A549 (cell line): Measurements from ENCODE around the gene KIF18A. TPM values are rescaled to one million over a fixed set of nuclear protein-coding genes. Genes with fewer than 3 reads are reported as not detected.

Experiments used
- ATAC-seq, 2 experiments: fragments of 200-7000 bp in 1 of 2; fragments of >200 bp in 1 of 2; cut with Nextera tagmentation in 1 of 2; cut with Tn5 transposase in 1 of 2; 3 replicates each; pipeline versions ENCODE4 v1.8.0 to v1.9.1; 2018 to 2020; ENCODE audit warnings: mild to moderate bottlenecking in 1 of 2, moderate library complexity in 1 of 2
- CTCF ChIA-PET: fragments of 300-600 bp; sonication (Branson Sonifier 250); formaldehyde crosslinking; extraction: SDS; loops from one replicate; lab custom pipeline; 2021; ENCODE audit warnings: antibody characterized with exemption, inconsistent platforms; lab: Yijun Ruan, JAX
- POLR2A ChIA-PET: fragments of 350-600 bp; formaldehyde crosslinking; extraction: SDS; loops from one replicate; lab custom pipeline; 2021; ENCODE audit warnings: antibody characterized with exemption, inconsistent platforms; lab: Yijun Ruan, JAX
- DNase-seq, 2 experiments: peaks; one replicate each; pipeline versions ENCODE4 v3.0.0 to v3.0.0-alpha.2; 2011 to 2016; ENCODE audit warnings: low read depth in 1 of 2, low spot score in 1 of 2
- FAIRE-seq: peaks from 2 replicates; lab custom pipeline; 2011; peaks lifted over from hg19 to GRCh38; lab: Jason Lieb, UNC
- H3K27ac ChIP-seq, 2 experiments: fragments of >200 bp; sonication (Bioruptor Twin); formaldehyde crosslinking; 3 replicates each; pipeline ENCODE4 v1.5.1; 2016 to 2017
- H3K4me1 ChIP-seq: fragments of >200 bp; sonication (Bioruptor Twin); formaldehyde crosslinking; 3 replicates; pipeline ENCODE4 v1.6.1; 2016
- H3K4me2 ChIP-seq: fragments of >200 bp; sonication (Bioruptor Twin); formaldehyde crosslinking; 3 replicates; pipeline ENCODE4 v1.6.1; 2016
- H3K4me3 ChIP-seq: fragments of >200 bp; sonication (Bioruptor Twin); formaldehyde crosslinking; 3 replicates; pipeline ENCODE4 v1.5.1; 2016
- H3K9me3 ChIP-seq: fragments of >200 bp; sonication (Bioruptor Twin); formaldehyde crosslinking; 3 replicates; pipeline ENCODE4 v1.6.1; 2016
- ATOH8 ChIP-seq: fragments of 250-450 bp; sonication (Bioruptor Pico); IDR thresholded peaks from 2 replicates; pipeline ENCODE4 v1.5.0; 2020; ENCODE audit warnings: low read depth, mild to moderate bottlenecking, moderate library complexity
- CBX8 ChIP-seq: fragments of 200-600 bp; sonication (generic); IDR thresholded peaks from 2 replicates; pipeline ENCODE4 v1.6.1; 2016
- EHMT2 ChIP-seq: fragments of 200-600 bp; sonication (generic); IDR thresholded peaks from 2 replicates; pipeline ENCODE4 v1.6.1; 2016; ENCODE audit warnings: antibody characterized with exemption, low read depth, mild to moderate bottlenecking, moderate library complexity
- FOSB ChIP-seq: fragments of 250-450 bp; sonication (Bioruptor Pico); IDR thresholded peaks from 2 replicates; pipeline ENCODE4 v1.5.0; 2020; ENCODE audit warnings: mild to moderate bottlenecking, moderate library complexity
- POLR2AphosphoS2 ChIP-seq: conservative IDR thresholded peaks from 2 replicates; pipeline ENCODE4 v1.6.1; 2012; ENCODE audit warnings: low read length, improper control_type of control experiment, inconsistent platforms
- RCOR1 ChIP-seq: fragments of 150-350 bp; IDR thresholded peaks from 2 replicates; pipeline ENCODE4 v1.6.1; 2014; ENCODE audit warnings: antibody characterized with exemption, low read length, low read depth
- ZC3H11A ChIP-seq: fragments of 450-650 bp; IDR thresholded peaks from 2 replicates; pipeline ENCODE4 v1.6.1; 2014; ENCODE audit warnings: antibody characterized with exemption, mild to moderate bottlenecking
- WGBS: methylation state at CpG from one replicate; pipeline ENCODE4 v1.1.6; 2017; ENCODE audit errors: missing lambda C conversion rate; 5-methylcytosine and 5-hydroxymethylcytosine counted together
- polyA plus RNA-seq, 4 experiments: library from polyadenylated mRNA; depleted of rRNA in 3 of 4; stranded (reverse); fragments of >200 nt; fragmentation: RNase III in 1 of 4; extraction: RNeasy Plus Mini Kit Qiagen cat#74134 plus additional on column Dnase treatment in 1 of 4; gene quantifications; 2 replicates in 3 of 4; 3 replicates in 1 of 4; pipeline ENCODE4 v1.2.3, GENCODE V29; 2011 to 2017
- small RNA-seq, 6 experiments: library from RNA; depleted of rRNA; stranded (forward); fragments of <200 nt; gene quantifications; one replicate each; pipeline ENCODE3, GENCODE V24; 2012

The KIF18A gene
- polyA plus RNA-seq, 2 of the 4 experiments (the other 2 are of a cell fraction): 24.8 to 47.2 TPM

GRCh38 chr11:27971171-27971570 lies 136.8 kb downstream of the KIF18A start:
- 71% methylated on average over 3 of the region's 3 CpGs for WGBS
- POLR2A ChIA-PET: no interaction called here

More at GRCh38 chr11:27971171-27971570, 136.8 kb downstream of the KIF18A start:
- no peak for TF ChIP-seq FOSB (CRISPR knock-in tag)
- TF ChIP-seq ZC3H11A: no peak
- TF ChIP-seq RCOR1: no peak
- TF ChIP-seq POLR2AphosphoS2: no peak
- TF ChIP-seq EHMT2: no peak
- TF ChIP-seq CBX8: no peak
- no peak for TF ChIP-seq ATOH8 (CRISPR knock-in tag)
- FAIRE-seq: no peak
- no peak for ATAC-seq
- no peak for DNase-seq
- Histone ChIP-seq H3K27ac (no peak overlapping the region), H3K4me1 (no peaks in the 10 kb centered on the region), H3K4me3 (no peak overlapping the region), H3K4me2 (no peak overlapping the region), H3K9me3 (no peaks in the 10 kb centered on the region)
- CTCF ChIA-PET: interaction anchor here (1.5 kb wide), 1 partner anchor 9 kb away, joined by 4 read pairs; no protein-coding TSS in a partner anchor

Small RNA genes within 50 kb of the gene (small RNA-seq; reads per million reads assigned to genes)
- gene AC023206.1: 0 reads per million in 6 experiments
- gene MIR610: 0.45 to 26.2 (median 9.5) reads per million in 6 experiments

Other genes starting within 250 kb of the KIF18A start
- 21.9 and 23.5 TPM in 2 replicates for gene METTL15, start 232 bp upstream of the KIF18A start, polyA plus RNA-seq (2011; rRNA removed)
- gene METTL15, start 232 bp upstream of the KIF18A start, polyA plus RNA-seq (2017; fragmentation: RNase III; extraction: RNeasy Plus Mini Kit Qiagen cat#74134 plus additional on column Dnase treatment): 8.9 to 9.5 TPM (median 9.0 TPM) in 3 replicates